B cell (primary cell): Measurements from ENCODE around the gene ZNF41. TPM values are rescaled to one million over a fixed set of nuclear protein-coding genes. Genes with fewer than 3 reads are reported as not detected.

Source experiments
- ATAC-seq: fragments of 200-7000 bp; cut with Tn5 transposase; one replicate; pipeline ENCODE4 v1.10.0; 2021; ENCODE audit warnings: low read depth, mild to moderate bottlenecking, moderate number of reproducible peaks, moderate library complexity
- CTCF ChIA-PET: fragments of 350-600 bp; sonication (Branson Sonifier 250); formaldehyde crosslinking; loops from one replicate; lab custom pipeline; 2021; ENCODE audit warnings: antibody characterized with exemption, inconsistent platforms; lab: Charles Lee
- POLR2A ChIA-PET: fragments of 350-600 bp; sonication (Branson Sonifier 250); formaldehyde crosslinking; loops from one replicate; lab custom pipeline; 2021; ENCODE audit warnings: antibody characterized with exemption; lab: Charles Lee
- DNase-seq: peaks from one replicate; pipeline ENCODE4 v3.0.0; 2013
- H2AFZ ChIP-seq: 2 replicates; pipeline ENCODE4 v1.6.1; 2012; ENCODE audit warnings: mild to moderate bottlenecking, low read depth, low read length; ENCODE audit not compliant: insufficient read depth, poor library complexity, severe bottlenecking
- H3K27ac ChIP-seq, 2 donors: 1 replicate in 1 of 2; 2 replicates in 1 of 2; pipeline ENCODE4 v1.5.1; 2012 to 2013; ENCODE audit warnings: low read length in 2 of 2, mild to moderate bottlenecking in 2 of 2, moderate library complexity in 1 of 2
- H3K27me3 ChIP-seq, 4 experiments: fragments of 200-600 bp in 1 of 4; sonication (generic) in 1 of 4; replicated peaks in 1 of 4; 1 replicate in 2 of 4; 2 replicates in 2 of 4; pipeline versions ENCODE4 v1.6.1 to v1.7.0; 2013 to 2016; ENCODE audit warnings: low read length in 3 of 4, mild to moderate bottlenecking in 2 of 4, mixed read lengths in 1 of 4, moderate library complexity in 1 of 4; ENCODE audit not compliant: insufficient read depth in 4 of 4, control insufficient read depth in 3 of 4; ENCODE audit errors: control extremely low read depth in 1 of 4
- H3K36me3 ChIP-seq, 2 experiments: replicated peaks in 1 of 2; 1 replicate in 1 of 2; 2 replicates in 1 of 2; pipeline versions ENCODE4 v1.6.1 to v1.7.1; 2013; ENCODE audit warnings: low read length in 1 of 2; ENCODE audit not compliant: insufficient read depth in 2 of 2, control insufficient read depth in 1 of 2; ENCODE audit errors: control extremely low read depth in 1 of 2, extremely low read depth in 1 of 2
- H3K4me1 ChIP-seq, 2 donors: fragments of 200-600 bp in 1 of 2; sonication (generic) in 1 of 2; 1 replicate in 1 of 2; 2 replicates in 1 of 2; pipeline versions ENCODE4 v1.5.1 to v1.6.1; 2013 to 2017; ENCODE audit warnings: low read length in 2 of 2; ENCODE audit not compliant: control insufficient read depth in 2 of 2, insufficient read depth in 2 of 2
- H3K4me2 ChIP-seq: replicated peaks from 2 replicates; pipeline ENCODE3; 2012; ENCODE audit warnings: mild to moderate bottlenecking, low read depth, low read length; ENCODE audit not compliant: poor library complexity, severe bottlenecking
- H3K4me3 ChIP-seq, 5 experiments: fragments of 200-600 bp in 1 of 5; sonication (generic) in 1 of 5; 1 replicate in 3 of 5; 2 replicates in 2 of 5; pipeline versions ENCODE4 v1.5.1 to v1.7.0; 2011 to 2016; ENCODE audit warnings: low read length in 4 of 5, mild to moderate bottlenecking in 4 of 5, low read depth in 2 of 5, control low read depth in 1 of 5, moderate library complexity in 1 of 5; ENCODE audit not compliant: insufficient read depth in 1 of 5; ENCODE audit errors: control extremely low read depth in 1 of 5, extremely low read depth in 1 of 5
- H3K79me2 ChIP-seq: fragments of 200-600 bp; sonication (generic); one replicate; pipeline ENCODE4 v1.6.0; 2016; ENCODE audit warnings: low read length; ENCODE audit not compliant: control insufficient read depth, insufficient read depth
- H3K9ac ChIP-seq: fragments of 200-600 bp; sonication (generic); 2 replicates; pipeline ENCODE4 v1.6.1; 2017; ENCODE audit warnings: mild to moderate bottlenecking, low read length, moderate library complexity
- H3K9me3 ChIP-seq, 3 donors: one replicate each; pipeline versions ENCODE4 v1.6.1 to v1.7.1; 2013; ENCODE audit warnings: low read length in 2 of 3; ENCODE audit not compliant: control insufficient read depth in 2 of 3, insufficient read depth in 1 of 3; ENCODE audit errors: control extremely low read depth in 1 of 3
- H4K20me1 ChIP-seq: 2 replicates; pipeline ENCODE4 v1.6.0; 2012; ENCODE audit warnings: mild to moderate bottlenecking, low read length; ENCODE audit not compliant: insufficient read depth, control insufficient read depth, poor library complexity, severe bottlenecking
- H3K27ac Mint-ChIP-seq: one replicate; pipeline ENCODE4 v1.8.0; 2021; ENCODE audit warnings: mixed read lengths
- H3K27me3 Mint-ChIP-seq: one replicate; pipeline ENCODE4 v1.8.0; 2021; ENCODE audit warnings: mixed read lengths
- H3K4me1 Mint-ChIP-seq: one replicate; pipeline ENCODE4 v1.8.0; 2021; ENCODE audit warnings: mixed read lengths
- H3K4me3 Mint-ChIP-seq: one replicate; pipeline ENCODE4 v1.8.0; 2021; ENCODE audit warnings: mixed read lengths
- H3K9me3 Mint-ChIP-seq: one replicate; pipeline ENCODE4 v1.8.0; 2022; ENCODE audit warnings: mixed read lengths; ENCODE audit not compliant: insufficient read depth
- CTCF ChIP-seq: fragments of 200-600 bp; IDR thresholded peaks from one replicate; pipeline ENCODE4 v1.8.0; 2022; ENCODE audit warnings: antibody characterized with exemption, mild to moderate bottlenecking
- EZH2 ChIP-seq: IDR thresholded peaks from 2 replicates; pipeline ENCODE4 v1.6.1; 2012; ENCODE audit warnings: borderline replicate concordance, low read depth, mild to moderate bottlenecking, moderate library complexity, low read length; ENCODE audit not compliant: insufficient read depth, poor library complexity, severe bottlenecking
- WGBS: methylation state at CpG from one replicate; pipeline ENCODE4 v1.1.5; 2013; ENCODE audit warnings: missing lambda C conversion rate; ENCODE audit not compliant: insufficient coverage; 5-methylcytosine and 5-hydroxymethylcytosine counted together
- intact Hi-C: fragments of 100-400 bp; cut with micrococcal nuclease; formaldehyde crosslinking; loops from one replicate; pipeline ENCODE4 v1.10.0; 2022
- polyA plus RNA-seq: library from polyadenylated mRNA; depleted of rRNA; stranded (reverse); fragments of >200 nt; gene quantifications from 2 replicates; pipeline ENCODE4 v1.2.3, GENCODE V29; 2012
- total RNA-seq, 2 donors: library from RNA; stranded (reverse); fragments of 120-200 nt in 1 of 2; gene quantifications; 1 replicate in 1 of 2; 2 replicates in 1 of 2; pipeline versions ENCODE4 v1.2.3 to v1.2.4, GENCODE V29; 2013 to 2022

ZNF41 gene
- total and polyA plus RNA-seq, 2 donors (not counting 1 experiment from before 2014, with no cell fraction given), result 5.5 to 17.4 TPM

GRCh38 chrX:47501226-47502074 lies 18.4 kb upstream of the ZNF41 start:
- ATAC-seq (peak; percentile 47), DNase-seq (no peak)
- Histone ChIP-seq H3K36me3 (no peaks in the 10 kb centered on the region), H3K79me2 (no peaks in the 10 kb centered on the region), H4K20me1 (no peaks in the 10 kb centered on the region), H3K4me2 (peak overlapping the region; percentile 17), H3K27ac (no peak overlapping the region), H3K9me3 (no peaks in the 10 kb centered on the region), H2AFZ (peak overlapping the region; percentile 24), H3K9ac (no peak overlapping the region), H3K4me1 (peaks cover 9 to 15% of the 10 kb centered on the region in 2 donors), H3K27me3 (no peaks in the 10 kb centered on the region), H3K4me3 (no peak overlapping the region)
- no peaks in the 10 kb centered on the region for H3K9me3 Mint-ChIP-seq
- intact Hi-C loops, result no loop called here
- POLR2A ChIA-PET, result no interaction called here
- 30% methylated on average over 3 of the region's 7 CpGs for WGBS
- H3K27me3 Mint-ChIP-seq, result no peaks in the 10 kb centered on the region
- peak overlapping the region; percentile 55 for H3K4me3 Mint-ChIP-seq
- no peak for TF ChIP-seq CTCF
- TF ChIP-seq EZH2, result no peak
- no peak overlapping the region for H3K27ac Mint-ChIP-seq
- peaks cover 14% of the 10 kb centered on the region for H3K4me1 Mint-ChIP-seq
- CTCF ChIA-PET, result interaction anchor here (0.9 to 4.2 kb wide), 2 partner anchors 10 to 21 kb away, joined by 4 to 26 read pairs; no protein-coding TSS in a partner anchor

- no peak for DNase-seq
- TF ChIP-seq CTCF (no peak), EZH2 (no peak)
- no peak overlapping the region for H3K27ac Mint-ChIP-seq
- H3K36me3 ChIP-seq, result no peaks in the 10 kb centered on the region
- no peaks in the 10 kb centered on the region for H3K27me3 ChIP-seq
- WGBS, result 100% methylated on average over 1 of the region's 5 CpGs
- H3K4me3 ChIP-seq, result no peak overlapping the region
- no peaks in the 10 kb centered on the region for H3K9me3 Mint-ChIP-seq
- no peaks in the 10 kb centered on the region for H3K27me3 Mint-ChIP-seq
- CTCF ChIA-PET, result interaction anchor here (4.2 kb wide), 1 partner anchor 22 kb away, joined by 26 read pairs; no protein-coding TSS in a partner anchor
- H2AFZ ChIP-seq, result no peak overlapping the region
- no peak overlapping the region for H3K27ac ChIP-seq
- no peak for ATAC-seq
- POLR2A ChIA-PET, result no interaction called here
- H3K9me3 ChIP-seq, result no peaks in the 10 kb centered on the region
- intact Hi-C loops, result no loop called here
- peaks cover 12% of the 10 kb centered on the region for H3K4me1 Mint-ChIP-seq
- H4K20me1 ChIP-seq, result no peaks in the 10 kb centered on the region
- no peaks in the 10 kb centered on the region for H3K79me2 ChIP-seq
- H3K9ac ChIP-seq, result no peak overlapping the region
- peaks cover 9 to 15% of the 10 kb centered on the region in 2 donors for H3K4me1 ChIP-seq
- H3K4me2 ChIP-seq, result no peak overlapping the region
- no peak overlapping the region for H3K4me3 Mint-ChIP-seq
Observed at GRCh38 chrX:47500554-47500953, 17.5 kb upstream of the ZNF41 start.
